HCT116 (cell line): ENCODE results near the gene ZNF189. TPM values are rescaled to one million over a fixed set of nuclear protein-coding genes. Genes with fewer than 3 reads are reported as not detected.

ENCODE experiments used
- ATAC-seq: fragments of 200-7000 bp; cut with Tn5 transposase; 2 replicates; pipeline ENCODE4 v1.9.1; 2020; ENCODE audit warnings: mild to moderate bottlenecking, moderate library complexity
- BruUV-seq: library from RNA; stranded (reverse); fragments of 400-500 nt; replicated peaks from 2 replicates; lab custom pipeline; 2021; lab: Mats Ljungman, UMichigan
- CTCF ChIA-PET: fragments of 300-600 bp; sonication (Branson Sonifier 250); formaldehyde crosslinking; loops from one replicate; lab custom pipeline; 2021; ENCODE audit warnings: antibody characterized with exemption; lab: Charles Lee
- POLR2A ChIA-PET: fragments of 300-600, 350-600 bp; sonication (Branson Sonifier 250); formaldehyde crosslinking; loops from one replicate; lab custom pipeline; 2021; ENCODE audit warnings: antibody characterized with exemption; lab: Charles Lee
- RAD21 ChIA-PET, 2 experiments: fragments of 300-600 bp; sonication (Branson Sonifier 250); formaldehyde crosslinking; loops; one replicate each; lab custom pipeline; 2023; ENCODE audit warnings: low total read pairs in 2 of 2; ENCODE audit not compliant: uncharacterized antibody in 2 of 2, unreplicated experiment in 2 of 2, low non-redundant PET in 1 of 2; lab: Charles Lee
- DNase-seq: peaks from one replicate; pipeline ENCODE4 v3.0.0-alpha.2; 2010; ENCODE audit warnings: low read depth, low spot score
- H2AFZ ChIP-seq: fragments of 200-600 bp; shearing (Covaris generic), sonication (generic); 2 replicates; pipeline ENCODE4 v1.6.1; 2017; ENCODE audit warnings: low read depth, mixed run types, mixed read lengths, antibody characterized with exemption, low read length; ENCODE audit not compliant: poor library complexity, severe bottlenecking
- H3K27ac ChIP-seq: 2 replicates; pipeline ENCODE4 v1.5.1; 2012; ENCODE audit warnings: low read depth, low read length
- H3K27me3 ChIP-seq: fragments of 200-600 bp; sonication (generic); 2 replicates; pipeline ENCODE4 v1.6.1; 2016; ENCODE audit warnings: mixed run types, low read length, mixed read lengths; ENCODE audit not compliant: insufficient read depth
- H3K36me3 ChIP-seq, 2 experiments: fragments of 200-500 bp in 1 of 2; fragments of 200-600 bp in 1 of 2; sonication (Bioruptor generic) in 1 of 2; sonication (generic) in 1 of 2; 2 replicates each; pipeline versions ENCODE4 v1.5.1 to v1.6.1; 2014 to 2016; ENCODE audit warnings: low read length in 2 of 2, inconsistent platforms in 1 of 2, mixed read lengths in 1 of 2, mixed run types in 1 of 2; ENCODE audit not compliant: insufficient read depth in 2 of 2, control insufficient read depth in 1 of 2
- H3K4me1 ChIP-seq, 2 experiments: fragments of 200-600 bp in 1 of 2; sonication (generic) in 1 of 2; 2 replicates each; pipeline versions ENCODE4 v1.5.1 to v1.6.1; 2012 to 2017; ENCODE audit warnings: low read length in 2 of 2, inconsistent platforms in 1 of 2, mild to moderate bottlenecking in 1 of 2, mixed read lengths in 1 of 2, mixed run types in 1 of 2, moderate library complexity in 1 of 2; ENCODE audit not compliant: insufficient read depth in 2 of 2, control insufficient read depth in 1 of 2
- H3K4me2 ChIP-seq: fragments of 200-600 bp; sonication (generic); 2 replicates; pipeline ENCODE4 v1.6.1; 2017; ENCODE audit warnings: mixed run types, low read length, mixed read lengths
- H3K4me3 ChIP-seq, 2 experiments: fragments of 200-600 bp in 1 of 2; sonication (generic) in 1 of 2; replicated peaks in 1 of 2; 2 replicates each; pipeline ENCODE4 v1.5.1; 2011 to 2016; ENCODE audit warnings: low read length in 2 of 2, control low read depth in 1 of 2, low read depth in 1 of 2, mild to moderate bottlenecking in 1 of 2, mixed read lengths in 1 of 2, mixed run types in 1 of 2
- H3K79me2 ChIP-seq: fragments of 200-600 bp; sonication (generic); 2 replicates; pipeline ENCODE4 v1.6.1; 2017; ENCODE audit warnings: mild to moderate bottlenecking, mixed run types, low read length, moderate library complexity, mixed read lengths; ENCODE audit not compliant: insufficient read depth
- H3K9ac ChIP-seq: fragments of 200-600 bp; sonication (generic); 2 replicates; pipeline ENCODE4 v1.6.1; 2016; ENCODE audit warnings: low read length, mixed read lengths
- H3K9me2 ChIP-seq: fragments of 200-600 bp; sonication (generic), shearing (Covaris generic); 2 replicates; pipeline ENCODE4 v1.6.1; 2017; ENCODE audit warnings: mixed run types, mild to moderate bottlenecking, moderate library complexity; ENCODE audit not compliant: insufficient read depth
- H3K9me3 ChIP-seq, 2 experiments: fragments of 200-500 bp in 1 of 2; fragments of 200-600 bp in 1 of 2; sonication (Bioruptor generic) in 1 of 2; sonication (generic) in 1 of 2; 2 replicates each; pipeline ENCODE4 v1.6.1; 2014 to 2017; ENCODE audit warnings: low read length in 2 of 2, mixed read lengths in 2 of 2, inconsistent platforms in 1 of 2, low read depth in 1 of 2, mild to moderate bottlenecking in 1 of 2, mixed run types in 1 of 2, moderate library complexity in 1 of 2; ENCODE audit not compliant: control insufficient read depth in 1 of 2, insufficient read depth in 1 of 2
- H4K20me1 ChIP-seq: fragments of 200-600 bp; sonication (generic), shearing (Covaris generic); 2 replicates; pipeline ENCODE4 v1.6.1; 2017; ENCODE audit warnings: mixed run types, mild to moderate bottlenecking, moderate library complexity; ENCODE audit not compliant: insufficient read depth
- CBX3 ChIP-seq: IDR thresholded peaks from 2 replicates; pipeline ENCODE4 v1.6.1; 2012; ENCODE audit warnings: low read depth
- CEBPB ChIP-seq: IDR thresholded peaks from 2 replicates; pipeline ENCODE4 v1.6.1; 2012; ENCODE audit warnings: low read depth
- ELF1 ChIP-seq: IDR thresholded peaks from 2 replicates; pipeline ENCODE4 v1.6.1; 2012; ENCODE audit warnings: low read depth, borderline replicate concordance
- EZH2 ChIP-seq: fragments of 200-600 bp; sonication (generic); IDR thresholded peaks from 2 replicates; pipeline ENCODE4 v1.6.1; 2017; ENCODE audit warnings: antibody characterized with exemption, mixed run types
- FOSL1 ChIP-seq: IDR thresholded peaks from 2 replicates; pipeline ENCODE4 v1.6.1; 2012; ENCODE audit warnings: low read depth
- JUND ChIP-seq: IDR thresholded peaks from 2 replicates; pipeline ENCODE4 v1.6.1; 2012
- POLR2A ChIP-seq: IDR thresholded peaks from 2 replicates; pipeline ENCODE4 v1.7.0; 2011; ENCODE audit warnings: borderline replicate concordance; ENCODE audit not compliant: insufficient read depth, insufficient read length; ENCODE audit errors: extremely low read depth
- POLR2AphosphoS5 ChIP-seq: IDR thresholded peaks from 2 replicates; pipeline ENCODE4 v1.6.1; 2011; ENCODE audit warnings: mild to moderate bottlenecking, low read depth, low read length, moderate library complexity
- RAD21 ChIP-seq: IDR thresholded peaks from 2 replicates; pipeline ENCODE4 v1.6.1; 2012; ENCODE audit warnings: low read depth, mild to moderate bottlenecking
- SIN3A ChIP-seq: IDR thresholded peaks from 2 replicates; pipeline ENCODE4 v1.6.1; 2012; ENCODE audit warnings: low read depth
- SP1 ChIP-seq: IDR thresholded peaks from 2 replicates; pipeline ENCODE4 v1.6.1; 2012; ENCODE audit warnings: low read depth
- SRF ChIP-seq: IDR thresholded peaks from 2 replicates; pipeline ENCODE4 v1.6.1; 2012; ENCODE audit warnings: low read depth
- TCF7L2 ChIP-seq: IDR thresholded peaks from 2 replicates; pipeline ENCODE4 v1.7.0; 2011; ENCODE audit warnings: borderline replicate concordance, inconsistent platforms; ENCODE audit not compliant: insufficient read depth, insufficient read length; ENCODE audit errors: extremely low read depth
- YY1 ChIP-seq: IDR thresholded peaks from 2 replicates; pipeline ENCODE4 v1.6.1; 2011; ENCODE audit warnings: low read length, low read depth, moderate library complexity, mild to moderate bottlenecking; ENCODE audit not compliant: insufficient replicate concordance; ENCODE audit errors: extremely low read depth
- ZFX ChIP-seq: fragments of 450-650 bp; IDR thresholded peaks from 2 replicates; pipeline ENCODE4 v1.6.1; 2017
- intact Hi-C: fragments of 100-400 bp; cut with micrococcal nuclease; formaldehyde crosslinking; loops from 2 replicates; pipeline ENCODE4 v1.10.0; 2022
- total RNA-seq: library from RNA; stranded (reverse); gene quantifications from one replicate; pipeline ENCODE4 v1.2.1, GENCODE V29; 2021; ENCODE audit not compliant: unreplicated experiment
- TF ChIP-seq, protein P1 (sequence below), 3 experiments: fragments of 200-600 bp in 1 of 3; sonication (generic) in 1 of 3; IDR thresholded peaks in 2 of 3; conservative IDR thresholded peaks in 1 of 3; 2 replicates each; pipeline ENCODE4 v1.5.1; 2012 to 2017; ENCODE audit warnings: low read depth in 2 of 3, low read length in 2 of 3, antibody characterized with exemption in 1 of 3, borderline replicate concordance in 1 of 3, control low read depth in 1 of 3, mild to moderate bottlenecking in 1 of 3, mixed read lengths in 1 of 3, mixed run types in 1 of 3, moderate library complexity in 1 of 3; ENCODE audit not compliant: insufficient read depth in 1 of 3
- TF ChIP-seq, protein P2 (sequence below): IDR thresholded peaks from 2 replicates; pipeline ENCODE4 v1.6.1; 2011; ENCODE audit warnings: mild to moderate bottlenecking, low read length, moderate library complexity; ENCODE audit not compliant: insufficient replicate concordance; ENCODE audit errors: extremely low read depth
- TF ChIP-seq, protein P3 (sequence below): IDR thresholded peaks from 2 replicates; pipeline ENCODE4 v1.6.1; 2012
- TF ChIP-seq, protein P4 (sequence below): IDR thresholded peaks from 2 replicates; pipeline ENCODE4 v1.6.1; 2012; ENCODE audit warnings: low read depth
- TF ChIP-seq, protein P5 (sequence below): IDR thresholded peaks from 2 replicates; pipeline ENCODE4 v1.6.1; 2012

Gene ZNF189
- total RNA-seq, 1 experiment from 2014 or later = 10.6 TPM

DNA sequence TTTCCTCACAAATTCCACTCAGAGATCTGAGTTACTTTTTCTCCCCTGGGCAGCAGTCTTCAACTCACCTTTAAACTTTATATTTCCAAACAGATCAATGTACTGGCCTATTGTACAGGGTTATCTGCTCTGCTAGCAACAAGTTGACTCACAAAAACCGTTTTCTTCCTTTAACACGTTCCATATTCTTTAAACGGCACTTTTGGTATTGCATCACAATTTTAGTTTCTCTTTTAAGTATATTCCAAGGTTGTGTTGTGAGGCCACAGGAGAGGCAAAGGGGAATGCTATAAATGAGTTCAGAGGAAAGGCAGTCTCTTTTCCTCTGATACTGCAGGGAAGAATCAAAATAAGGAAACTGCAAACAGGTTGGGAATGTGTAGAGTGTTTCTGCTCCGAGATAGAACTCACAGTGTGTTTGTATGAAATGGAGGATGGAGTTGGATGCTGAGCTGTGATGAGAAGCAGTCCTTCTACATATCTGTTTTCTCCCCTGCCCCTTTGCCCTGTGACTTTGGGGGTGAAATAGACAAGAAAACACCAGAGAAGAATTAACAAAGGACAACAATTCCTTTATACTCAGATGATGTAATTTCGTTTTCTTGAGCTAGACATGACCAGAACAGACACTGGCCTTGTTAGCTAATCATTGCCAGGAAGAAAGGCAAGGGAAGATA lies 46.8 kb downstream of the ZNF189 start:
- no peak overlapping the region for H3K27ac ChIP-seq
- CTCF ChIA-PET = no interaction called here
- DNase-seq (no peak), ATAC-seq (no peak)
- H3K4me3 ChIP-seq = no peak overlapping the region
- H3K4me2 ChIP-seq = no peak overlapping the region
- no TSS peak for BruUV-seq
- no peaks in the 10 kb centered on the region for H3K36me3 ChIP-seq
- H3K9me3 ChIP-seq = no peaks in the 10 kb centered on the region
- H3K4me1 ChIP-seq = peaks cover 0 to 6% of the 10 kb centered on the region in 2 experiments; a peak in 2 of 4 replicates
- TF ChIP-seq SIN3A = no peak
- TF ChIP-seq, protein P1, sequence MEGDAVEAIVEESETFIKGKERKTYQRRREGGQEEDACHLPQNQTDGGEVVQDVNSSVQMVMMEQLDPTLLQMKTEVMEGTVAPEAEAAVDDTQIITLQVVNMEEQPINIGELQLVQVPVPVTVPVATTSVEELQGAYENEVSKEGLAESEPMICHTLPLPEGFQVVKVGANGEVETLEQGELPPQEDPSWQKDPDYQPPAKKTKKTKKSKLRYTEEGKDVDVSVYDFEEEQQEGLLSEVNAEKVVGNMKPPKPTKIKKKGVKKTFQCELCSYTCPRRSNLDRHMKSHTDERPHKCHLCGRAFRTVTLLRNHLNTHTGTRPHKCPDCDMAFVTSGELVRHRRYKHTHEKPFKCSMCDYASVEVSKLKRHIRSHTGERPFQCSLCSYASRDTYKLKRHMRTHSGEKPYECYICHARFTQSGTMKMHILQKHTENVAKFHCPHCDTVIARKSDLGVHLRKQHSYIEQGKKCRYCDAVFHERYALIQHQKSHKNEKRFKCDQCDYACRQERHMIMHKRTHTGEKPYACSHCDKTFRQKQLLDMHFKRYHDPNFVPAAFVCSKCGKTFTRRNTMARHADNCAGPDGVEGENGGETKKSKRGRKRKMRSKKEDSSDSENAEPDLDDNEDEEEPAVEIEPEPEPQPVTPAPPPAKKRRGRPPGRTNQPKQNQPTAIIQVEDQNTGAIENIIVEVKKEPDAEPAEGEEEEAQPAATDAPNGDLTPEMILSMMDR (IDR thresholded peaks at IDR 0.05 in 2 of 3, conservative IDR thresholded peaks at IDR 0.05 in 1 of 3; ENCODE audit: borderline replicate concordance in 1 of 3, insufficient read depth in 1 of 3, low read depth in 2 of 3, low read length in 2 of 3) = no peak
- TF ChIP-seq EZH2 = no peak
- TF ChIP-seq CBX3 = no peak
- TF ChIP-seq TCF7L2 = no peak
- TF ChIP-seq YY1 = no peak
- TF ChIP-seq RAD21 = no peak
- TF ChIP-seq POLR2AphosphoS5 = no peak
- TF ChIP-seq, protein P2, sequence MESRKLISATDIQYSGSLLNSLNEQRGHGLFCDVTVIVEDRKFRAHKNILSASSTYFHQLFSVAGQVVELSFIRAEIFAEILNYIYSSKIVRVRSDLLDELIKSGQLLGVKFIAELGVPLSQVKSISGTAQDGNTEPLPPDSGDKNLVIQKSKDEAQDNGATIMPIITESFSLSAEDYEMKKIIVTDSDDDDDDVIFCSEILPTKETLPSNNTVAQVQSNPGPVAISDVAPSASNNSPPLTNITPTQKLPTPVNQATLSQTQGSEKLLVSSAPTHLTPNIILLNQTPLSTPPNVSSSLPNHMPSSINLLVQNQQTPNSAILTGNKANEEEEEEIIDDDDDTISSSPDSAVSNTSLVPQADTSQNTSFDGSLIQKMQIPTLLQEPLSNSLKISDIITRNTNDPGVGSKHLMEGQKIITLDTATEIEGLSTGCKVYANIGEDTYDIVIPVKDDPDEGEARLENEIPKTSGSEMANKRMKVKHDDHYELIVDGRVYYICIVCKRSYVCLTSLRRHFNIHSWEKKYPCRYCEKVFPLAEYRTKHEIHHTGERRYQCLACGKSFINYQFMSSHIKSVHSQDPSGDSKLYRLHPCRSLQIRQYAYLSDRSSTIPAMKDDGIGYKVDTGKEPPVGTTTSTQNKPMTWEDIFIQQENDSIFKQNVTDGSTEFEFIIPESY = no peak
- no peak for TF ChIP-seq FOSL1
- TF ChIP-seq ZFX = no peak
- TF ChIP-seq ELF1 = no peak
- TF ChIP-seq, protein P3, sequence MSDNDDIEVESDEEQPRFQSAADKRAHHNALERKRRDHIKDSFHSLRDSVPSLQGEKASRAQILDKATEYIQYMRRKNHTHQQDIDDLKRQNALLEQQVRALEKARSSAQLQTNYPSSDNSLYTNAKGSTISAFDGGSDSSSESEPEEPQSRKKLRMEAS = no peak
- TF ChIP-seq SRF = no peak
- TF ChIP-seq CEBPB = no peak
- TF ChIP-seq JUND = no peak
- TF ChIP-seq, protein P4, sequence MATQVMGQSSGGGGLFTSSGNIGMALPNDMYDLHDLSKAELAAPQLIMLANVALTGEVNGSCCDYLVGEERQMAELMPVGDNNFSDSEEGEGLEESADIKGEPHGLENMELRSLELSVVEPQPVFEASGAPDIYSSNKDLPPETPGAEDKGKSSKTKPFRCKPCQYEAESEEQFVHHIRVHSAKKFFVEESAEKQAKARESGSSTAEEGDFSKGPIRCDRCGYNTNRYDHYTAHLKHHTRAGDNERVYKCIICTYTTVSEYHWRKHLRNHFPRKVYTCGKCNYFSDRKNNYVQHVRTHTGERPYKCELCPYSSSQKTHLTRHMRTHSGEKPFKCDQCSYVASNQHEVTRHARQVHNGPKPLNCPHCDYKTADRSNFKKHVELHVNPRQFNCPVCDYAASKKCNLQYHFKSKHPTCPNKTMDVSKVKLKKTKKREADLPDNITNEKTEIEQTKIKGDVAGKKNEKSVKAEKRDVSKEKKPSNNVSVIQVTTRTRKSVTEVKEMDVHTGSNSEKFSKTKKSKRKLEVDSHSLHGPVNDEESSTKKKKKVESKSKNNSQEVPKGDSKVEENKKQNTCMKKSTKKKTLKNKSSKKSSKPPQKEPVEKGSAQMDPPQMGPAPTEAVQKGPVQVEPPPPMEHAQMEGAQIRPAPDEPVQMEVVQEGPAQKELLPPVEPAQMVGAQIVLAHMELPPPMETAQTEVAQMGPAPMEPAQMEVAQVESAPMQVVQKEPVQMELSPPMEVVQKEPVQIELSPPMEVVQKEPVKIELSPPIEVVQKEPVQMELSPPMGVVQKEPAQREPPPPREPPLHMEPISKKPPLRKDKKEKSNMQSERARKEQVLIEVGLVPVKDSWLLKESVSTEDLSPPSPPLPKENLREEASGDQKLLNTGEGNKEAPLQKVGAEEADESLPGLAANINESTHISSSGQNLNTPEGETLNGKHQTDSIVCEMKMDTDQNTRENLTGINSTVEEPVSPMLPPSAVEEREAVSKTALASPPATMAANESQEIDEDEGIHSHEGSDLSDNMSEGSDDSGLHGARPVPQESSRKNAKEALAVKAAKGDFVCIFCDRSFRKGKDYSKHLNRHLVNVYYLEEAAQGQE = no peak
- TF ChIP-seq, protein P5, sequence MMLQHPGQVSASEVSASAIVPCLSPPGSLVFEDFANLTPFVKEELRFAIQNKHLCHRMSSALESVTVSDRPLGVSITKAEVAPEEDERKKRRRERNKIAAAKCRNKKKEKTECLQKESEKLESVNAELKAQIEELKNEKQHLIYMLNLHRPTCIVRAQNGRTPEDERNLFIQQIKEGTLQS = no peak
- no peak for TF ChIP-seq SP1
- TF ChIP-seq POLR2A = no peak
- H3K79me2 ChIP-seq = no peaks in the 10 kb centered on the region
- POLR2A ChIA-PET = no interaction called here
- intact Hi-C loops = loop anchor here (10.0 kb wide), 1 partner anchor 279 kb away; no protein-coding TSS in a partner anchor
- no peak overlapping the region for H2AFZ ChIP-seq
- H4K20me1 ChIP-seq = no peaks in the 10 kb centered on the region
- no peaks in the 10 kb centered on the region for H3K27me3 ChIP-seq
- RAD21 ChIA-PET = no interaction called here
- no peak overlapping the region for H3K9ac ChIP-seq
- no peaks in the 10 kb centered on the region for H3K9me2 ChIP-seq
